PC-9 (cell line): Measurements from ENCODE around the gene NUDC. TPM values are rescaled to one million over a fixed set of nuclear protein-coding genes. Genes with fewer than 3 reads are reported as not detected.

Source experiments
- BruUV-seq: library from RNA; stranded (reverse); fragments of 400-500 nt; replicated peaks from 2 replicates; lab custom pipeline; 2021; lab: Mats Ljungman, UMichigan
- CTCF ChIA-PET: fragments of 300-600 bp; sonication (Branson Sonifier 250); formaldehyde crosslinking; loops from one replicate; lab custom pipeline; 2022; ENCODE audit warnings: antibody characterized with exemption; lab: Charles Lee
- POLR2A ChIA-PET: fragments of 300-600 bp; sonication (Branson Sonifier 250); formaldehyde crosslinking; loops from one replicate; lab custom pipeline; 2022; ENCODE audit warnings: antibody characterized with exemption; ENCODE audit not compliant: unreplicated experiment; lab: Charles Lee
- DNase-seq, 2 experiments: peaks; one replicate each; pipeline versions ENCODE4 v3.0.0 to v3.0.0-alpha.2; 2015 to 2022; ENCODE audit warnings: mixed read lengths in 1 of 2
- H2AFZ ChIP-seq: fragments of 200-600 bp; sonication (generic); 2 replicates; pipeline ENCODE4 v1.8.1; 2017; ENCODE audit warnings: antibody characterized with exemption
- H3F3A ChIP-seq: fragments of 200-600 bp; sonication (generic); 2 replicates; pipeline ENCODE4 v1.8.1; 2017; ENCODE audit warnings: antibody characterized with exemption, mild to moderate bottlenecking, low read depth; ENCODE audit not compliant: insufficient read depth
- H3K27ac ChIP-seq: fragments of 200-600 bp; sonication (generic); 2 replicates; pipeline ENCODE4 v1.6.1; 2016; ENCODE audit warnings: mixed run types
- H3K27me3 ChIP-seq: fragments of 200-600 bp; sonication (generic); 2 replicates; pipeline ENCODE4 v1.6.1; 2016; ENCODE audit warnings: low read depth, mixed run types; ENCODE audit not compliant: insufficient read depth
- H3K36me3 ChIP-seq: fragments of 200-600 bp; sonication (generic); 2 replicates; pipeline ENCODE4 v1.6.1; 2016; ENCODE audit warnings: low read depth, mixed run types
- H3K4me1 ChIP-seq: fragments of 200-600 bp; sonication (generic); replicated peaks from 2 replicates; pipeline ENCODE4 v1.6.1; 2016; ENCODE audit warnings: mixed run types; ENCODE audit not compliant: insufficient read depth
- H3K4me2 ChIP-seq: fragments of 200-600 bp; sonication (generic); 2 replicates; pipeline ENCODE4 v1.6.1; 2017; ENCODE audit warnings: mixed run types
- H3K4me3 ChIP-seq: fragments of 200-600 bp; sonication (generic); 2 replicates; pipeline ENCODE4 v1.6.1; 2016; ENCODE audit warnings: mixed run types
- H3K79me2 ChIP-seq: fragments of 200-600 bp; sonication (generic); 2 replicates; pipeline ENCODE4 v1.6.1; 2017; ENCODE audit warnings: low read depth, mixed run types
- H3K9me2 ChIP-seq: fragments of 200-600 bp; sonication (generic); 2 replicates; pipeline ENCODE4 v1.8.1; 2017; ENCODE audit warnings: mild to moderate bottlenecking; ENCODE audit not compliant: insufficient read depth
- H3K9me3 ChIP-seq: fragments of 200-600 bp; sonication (generic); 2 replicates; pipeline ENCODE4 v1.8.1; 2016; ENCODE audit warnings: low read depth; ENCODE audit not compliant: insufficient read depth
- H4K20me1 ChIP-seq: fragments of 200-600 bp; sonication (generic); 2 replicates; pipeline ENCODE4 v1.8.1; 2017; ENCODE audit not compliant: insufficient read depth
- CTCF ChIP-seq: fragments of 200-600 bp; sonication (generic); conservative IDR thresholded peaks from 2 replicates; pipeline ENCODE4 v1.6.1; 2017; ENCODE audit warnings: mixed run types, antibody characterized with exemption, mild to moderate bottlenecking, moderate library complexity
- EZH2 ChIP-seq: fragments of 200-600 bp; sonication (generic); IDR thresholded peaks from 2 replicates; pipeline ENCODE4 v1.8.0; 2017; ENCODE audit warnings: antibody characterized with exemption, low read depth
- intact Hi-C: fragments of 100-400 bp; cut with micrococcal nuclease; formaldehyde crosslinking; loops from one replicate; pipeline ENCODE4 v1.10.0; 2022; ENCODE audit not compliant: unreplicated experiment
- total RNA-seq: library from RNA; stranded (reverse); gene quantifications from 2 replicates; pipeline ENCODE4 v1.2.3, GENCODE V29; 2021

Gene NUDC
- total RNA-seq, 1 experiment from 2014 or later = 104 TPM

GRCh38 chr1:26991310-26992116 lies 70.0 kb downstream of the NUDC start:
- Histone ChIP-seq H3K27me3 (no peaks in the 10 kb centered on the region), H3F3A (peaks cover 17% of the 10 kb centered on the region; the same call in 1 of the 2 replicates), H3K4me1 (peaks cover 42% of the 10 kb centered on the region), H4K20me1 (no peaks in the 10 kb centered on the region), H3K36me3 (no peaks in the 10 kb centered on the region), H3K27ac (peak overlapping the region; percentile 82), H3K9me2 (no peaks in the 10 kb centered on the region), H3K9me3 (no peaks in the 10 kb centered on the region), H3K4me3 (no peak overlapping the region), H2AFZ (no peak overlapping the region), H3K4me2 (peak overlapping the region; percentile 59), H3K79me2 (peaks cover 11% of the 10 kb centered on the region)
- no peak for DNase-seq
- TF ChIP-seq EZH2 (no peak), CTCF (no peak)
- no TSS peak for BruUV-seq
- intact Hi-C loops = loop anchor here (2.0 kb wide), 1 partner anchor 25 kb away; no protein-coding TSS in a partner anchor
- POLR2A ChIA-PET = no interaction called here
- CTCF ChIA-PET = no interaction called here

GRCh38 chr1:26993237-26994019 lies 71.9 kb downstream of the NUDC start, which contains the start of gene TRNP1:
TRNP1 (plus strand) TSS chr1:26993692; CDS start chr1:26993787, 95 bp downstream.
- Histone ChIP-seq H3K4me2 (peak within 1 kb of the TSS; percentile 76), H3K4me3 (peak within 1 kb of the TSS; percentile 62), H4K20me1 (no peaks in the 10 kb centered on the region), H3K79me2 (peaks cover 11% of the 10 kb centered on the region), H3K4me1 (peaks cover 49% of the 10 kb centered on the region), H3K27ac (no peak within 1 kb of the TSS), H3F3A (peaks cover 21% of the 10 kb centered on the region; the same call in 1 of the 2 replicates), H3K27me3 (no peaks in the 10 kb centered on the region), H3K36me3 (no peaks in the 10 kb centered on the region), H2AFZ (peak within 1 kb of the TSS; percentile 43; the same call in 1 of the 2 replicates), H3K9me3 (no peaks in the 10 kb centered on the region), H3K9me2 (no peaks in the 10 kb centered on the region)
- POLR2A ChIA-PET = interaction anchor here (0.6 to 0.7 kb wide), 3 partner anchors 116 to 732 kb away, joined by 3 read pairs; partner anchors contain the start of gene FAM76A
- BruUV-seq = no TSS peak
- TF ChIP-seq CTCF (no peak), EZH2 (no peak)
- CTCF ChIA-PET = interaction anchor here (0.5 kb wide), 1 partner anchor 49 kb away, joined by 10 read pairs; no protein-coding TSS in a partner anchor
- intact Hi-C loops = loop anchor here (2.0 kb wide), 1 partner anchor 27 kb away; no protein-coding TSS in a partner anchor
- DNase-seq = peak; percentile 45 to 76
